ELF-1 (cell line): ENCODE measurements around the gene ANXA1.
"Not testable (repeated sequence)": the region's sequence is repeated elsewhere in the genome, so short reads cannot be mapped to it uniquely, and the experiment has no call there.

Source experiments
- DNase-seq: peaks from one replicate; pipeline ENCODE4 v3.0.0-alpha.2; 2016; ENCODE audit warnings: low read depth, low spot score

Gene ANXA1

DNA sequence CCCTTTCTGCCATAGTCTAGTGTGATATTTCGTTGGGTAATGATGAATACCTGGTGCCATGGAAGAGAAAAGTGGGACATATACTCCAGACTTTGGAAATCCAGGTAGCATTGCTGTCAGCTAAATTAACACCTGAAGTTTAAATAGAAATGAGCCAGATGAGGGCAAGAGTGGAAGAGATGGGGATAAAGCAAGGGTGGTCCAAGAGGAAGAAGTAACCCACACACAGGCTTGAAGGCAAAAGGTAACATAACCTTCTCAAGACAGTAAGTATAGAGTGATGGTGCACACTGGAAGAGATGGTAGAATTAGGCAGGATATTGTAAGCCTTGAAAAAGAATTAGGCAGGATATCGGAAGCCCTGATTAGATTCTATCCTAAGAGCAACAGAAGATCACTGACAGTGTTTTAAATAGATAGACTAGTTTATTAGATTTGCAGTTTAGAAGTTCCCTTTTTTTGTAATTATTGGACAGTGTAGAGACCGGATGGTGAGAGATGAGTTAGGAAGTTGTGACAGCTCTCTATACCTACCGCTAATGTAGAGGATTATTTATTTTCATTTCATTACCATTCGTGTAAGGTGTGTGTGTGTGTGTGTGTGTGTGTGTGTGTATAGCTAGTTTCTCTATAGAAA lies 16.8 kb downstream of the ANXA1 start:
- no peak for DNase-seq

DNA sequence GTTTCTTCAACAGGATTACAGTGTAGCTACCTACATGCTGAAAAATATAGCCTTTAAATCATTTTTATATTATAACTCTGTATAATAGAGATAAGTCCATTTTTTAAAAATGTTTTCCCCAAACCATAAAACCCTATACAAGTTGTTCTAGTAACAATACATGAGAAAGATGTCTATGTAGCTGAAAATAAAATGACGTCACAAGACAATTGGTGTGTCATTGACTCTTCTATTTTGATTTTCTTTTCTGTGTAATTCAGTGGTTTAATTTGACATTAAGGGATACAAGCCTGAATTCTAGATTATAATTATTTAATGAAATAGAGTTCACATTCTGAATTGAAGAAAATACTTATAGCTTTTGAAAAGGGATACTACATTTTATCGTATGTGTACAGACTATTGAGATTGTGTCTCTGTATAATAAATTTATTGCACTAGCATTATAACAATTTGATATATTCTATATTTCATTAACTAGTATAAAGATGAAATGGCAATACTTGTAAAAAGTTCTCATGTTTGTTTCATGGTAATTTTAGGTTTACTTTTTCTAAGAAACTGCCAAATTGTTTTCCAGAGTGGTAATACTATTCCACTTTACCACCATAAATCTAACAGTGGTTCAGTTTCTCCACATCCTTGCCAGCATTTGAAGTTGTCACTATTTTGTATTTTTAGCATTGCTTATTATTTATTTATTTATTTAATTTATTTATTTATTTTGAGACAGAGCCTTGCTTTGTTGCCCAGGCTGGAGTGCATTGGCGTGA lies 18.7 kb downstream of the ANXA1 start:
- no peak for DNase-seq

- DNase-seq, result no peak
Measured at GRCh38 chr9:73172901-73173215, 21.2 kb downstream of the ANXA1 start.

- no peak for DNase-seq
Measured at GRCh38 chr9:73173557-73174329, 22.1 kb downstream of the ANXA1 start.

DNA sequence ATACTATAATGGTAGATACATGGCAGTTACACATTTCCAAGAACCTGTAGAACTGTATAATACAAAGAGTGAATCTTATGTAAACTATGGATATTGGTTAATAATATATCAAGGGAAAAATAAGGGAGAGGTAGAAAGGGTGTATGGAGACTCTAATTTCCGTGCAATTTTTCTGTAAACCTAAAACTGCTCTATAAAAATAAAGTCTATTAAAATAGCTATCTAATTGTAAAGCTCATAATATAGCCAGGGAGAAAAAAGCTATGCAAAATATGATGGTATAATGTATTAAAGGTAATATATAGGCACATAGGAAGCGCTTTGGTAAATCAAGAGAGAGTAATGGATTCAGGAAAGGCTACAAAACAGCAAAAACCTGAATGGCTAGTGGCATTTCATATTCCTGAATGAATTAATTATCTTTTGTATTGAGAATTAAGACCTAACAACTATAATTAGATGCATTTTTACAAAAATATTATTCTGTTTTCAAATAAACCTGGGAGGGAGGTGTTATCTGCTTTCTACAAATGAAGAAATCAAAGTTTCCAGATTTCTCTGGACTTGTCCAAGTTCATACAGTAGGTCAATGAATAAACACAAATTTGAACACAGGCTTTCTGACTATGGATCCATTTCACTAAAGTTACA lies 22.8 kb downstream of the ANXA1 start:
- no peak for DNase-seq

GRCh38 chr9:73176450-73176875 lies 24.8 kb downstream of the ANXA1 start:
- no peak for DNase-seq

- DNase-seq, result no peak
Measured at GRCh38 chr9:73178044-73178443, 26.4 kb downstream of the ANXA1 start.

DNA sequence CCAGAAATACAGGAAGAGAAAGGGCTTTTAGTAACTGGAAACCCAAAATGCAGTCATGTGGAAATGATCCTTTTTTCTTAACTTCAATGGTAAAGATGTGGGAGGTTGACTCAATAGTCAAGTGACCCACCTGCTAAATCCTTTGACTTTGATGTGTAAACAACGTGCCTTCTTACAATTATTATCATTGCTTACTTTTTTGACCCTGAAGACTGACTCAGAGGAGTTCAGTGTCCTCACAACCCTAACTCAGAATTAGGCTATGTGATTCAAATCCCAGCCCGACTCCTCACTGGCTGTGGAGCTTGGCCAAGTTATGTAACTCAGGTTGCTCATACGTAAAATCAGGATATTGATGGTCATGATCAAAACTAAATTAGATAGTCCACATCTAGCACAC lies 27.9 kb downstream of the ANXA1 start:
- DNase-seq, result no peak

GRCh38 chr9:73180403-73180802 lies 28.7 kb downstream of the ANXA1 start:
- DNase-seq, result no peak

DNA sequence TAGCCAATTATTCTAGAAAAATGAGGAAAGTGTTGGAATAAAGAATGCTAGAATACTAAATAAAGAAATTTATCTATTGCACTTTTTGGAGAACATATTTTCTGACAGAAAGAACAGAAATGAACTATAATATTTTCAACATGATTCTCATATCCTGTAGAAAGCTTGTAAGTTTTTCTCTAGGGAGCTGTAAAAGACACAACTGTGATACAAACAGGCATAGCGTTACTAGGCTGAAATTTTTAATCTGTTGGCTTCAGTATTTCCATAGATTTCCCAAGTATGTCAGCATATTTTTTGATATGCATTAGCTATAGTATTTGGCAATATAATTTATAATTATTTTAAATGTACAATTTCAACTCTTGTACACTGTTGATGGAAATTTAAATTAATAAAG lies 31.3 kb downstream of the ANXA1 start:
- no peak for DNase-seq

GRCh38 chr9:73183428-73183827 lies 31.8 kb downstream of the ANXA1 start:
- no peak for DNase-seq

- no peak for DNase-seq
Measured at GRCh38 chr9:73183917-73184861, 32.5 kb downstream of the ANXA1 start.

- not testable (repeated sequence) for DNase-seq
Measured at GRCh38 chr9:73191109-73191508, 39.4 kb downstream of the ANXA1 start.

DNA sequence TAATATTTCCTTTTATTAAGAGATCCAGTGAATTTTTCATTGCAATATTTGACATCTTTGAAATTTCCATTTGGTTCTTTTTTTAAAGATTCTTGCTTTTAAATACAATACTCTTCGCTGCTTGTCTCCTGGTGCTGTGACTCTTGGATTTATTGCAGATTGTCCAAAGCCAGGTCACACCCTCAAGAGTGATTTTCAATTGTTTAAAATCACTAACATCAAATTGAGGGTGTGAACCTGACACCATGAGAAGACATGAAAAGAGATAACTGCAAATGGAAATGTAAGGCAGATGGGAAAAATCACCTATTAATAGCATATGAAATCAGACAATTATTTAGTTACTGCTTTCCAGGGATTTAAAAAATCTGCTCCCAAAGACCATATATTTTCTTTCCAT lies 42.6 kb downstream of the ANXA1 start:
- DNase-seq, result no peak

- DNase-seq, result no peak
Measured at GRCh38 chr9:73199448-73199847, 47.8 kb downstream of the ANXA1 start.

DNA sequence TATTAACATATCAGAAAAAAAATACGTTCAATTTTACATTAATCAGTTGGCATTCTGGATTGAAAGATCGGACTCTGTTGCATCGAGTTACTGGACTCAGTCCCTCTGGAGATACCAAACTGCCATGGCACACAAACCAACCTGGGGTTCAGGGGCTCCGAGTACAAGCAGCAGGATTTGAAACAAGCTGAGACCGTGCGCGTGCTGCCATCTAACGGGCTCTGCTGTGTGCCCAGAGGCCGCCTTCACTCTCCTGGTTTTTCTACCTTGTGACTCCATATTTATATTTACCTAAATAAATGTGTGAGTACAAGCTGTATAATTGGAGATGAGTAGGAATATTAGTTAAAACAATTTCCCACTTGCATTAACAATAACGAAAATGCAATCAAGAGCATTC lies 48.2 kb downstream of the ANXA1 start:
- peak; percentile 20 for DNase-seq

DNA sequence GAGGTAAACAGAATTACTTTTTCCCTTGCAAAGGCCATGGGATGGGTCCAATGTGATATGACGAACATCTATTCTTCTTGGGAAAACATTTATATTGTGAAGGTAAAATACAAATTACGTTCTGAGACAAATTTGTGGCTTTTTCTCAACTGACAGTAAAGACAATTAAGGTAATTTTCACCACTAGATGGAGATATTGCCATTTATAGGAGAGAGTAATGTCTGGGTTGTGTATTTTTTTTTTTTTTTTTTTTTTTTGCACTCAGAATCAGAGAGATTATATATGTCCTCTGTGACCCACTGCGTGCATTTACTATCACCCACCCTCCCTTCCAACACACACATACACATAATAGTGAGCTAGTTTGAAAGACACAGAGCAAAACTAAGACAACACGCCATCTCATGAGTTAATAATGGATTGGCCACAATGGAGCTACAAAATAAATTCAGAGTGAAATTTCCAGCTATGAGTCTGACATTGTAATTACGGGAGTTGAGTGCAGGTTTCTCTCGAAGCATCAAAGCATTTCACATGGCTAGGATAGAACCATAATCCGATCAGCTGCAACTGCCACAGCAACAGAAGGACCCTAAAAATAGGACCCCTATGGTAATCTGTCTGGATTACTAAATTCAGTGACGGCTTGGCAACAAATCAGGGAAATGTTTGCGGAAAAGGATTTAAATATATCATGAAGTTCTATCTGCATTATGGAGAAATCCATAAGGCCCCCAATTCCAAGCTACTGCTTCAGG lies 49.2 kb downstream of the ANXA1 start:
- no peak for DNase-seq

DNA sequence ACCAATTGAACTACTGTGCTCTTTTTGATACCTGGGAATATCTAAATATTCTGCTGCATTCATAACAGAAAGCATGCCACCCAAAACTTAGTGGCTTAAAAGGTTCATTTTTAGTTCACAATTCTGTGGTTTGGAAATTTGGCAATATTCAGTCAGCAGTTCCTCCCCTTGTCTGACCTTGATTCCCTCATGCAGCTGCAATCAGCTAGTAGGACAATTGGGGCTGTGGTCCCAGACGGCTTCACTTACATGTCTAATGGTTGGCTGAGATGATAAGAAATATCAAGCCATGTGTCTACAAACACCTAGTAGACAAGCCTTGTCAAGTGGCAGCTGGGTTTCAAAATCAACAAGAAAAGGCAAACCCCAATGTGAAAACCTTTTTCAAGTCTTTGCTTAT lies 51.3 kb downstream of the ANXA1 start:
- no peak for DNase-seq

GRCh38 chr9:73204936-73205335 lies 53.3 kb downstream of the ANXA1 start:
- DNase-seq, result no peak

DNA sequence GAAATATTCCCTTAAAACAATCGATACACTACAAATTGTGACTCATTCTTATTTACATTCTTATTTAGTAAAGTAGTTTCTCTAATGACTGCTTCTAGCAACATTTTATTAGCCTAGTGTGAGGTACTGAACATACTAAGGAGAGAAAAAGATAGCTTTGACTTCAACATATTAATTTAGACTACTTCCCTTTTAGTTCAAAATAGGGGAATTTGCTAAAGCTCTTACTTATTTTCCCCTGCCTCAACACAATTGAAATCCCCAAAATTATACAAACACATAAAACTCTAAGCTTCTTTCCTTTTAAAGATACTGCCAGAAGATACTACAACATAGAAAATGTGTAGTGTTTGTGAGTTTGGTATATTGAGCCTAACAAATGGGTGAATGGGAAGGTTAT lies 55.2 kb downstream of the ANXA1 start:
- no peak for DNase-seq
